Endothelial cell of umbilical vein (primary cell): ENCODE results near the gene VGLL4.

ENCODE experiments used
- CTCF ChIP-seq, 2 donors: IDR thresholded peaks; 1 replicate in 1 of 2; 2 replicates in 1 of 2; pipeline ENCODE4 v1.5.1; 2011; ENCODE audit warnings: low read length in 2 of 2, mild to moderate bottlenecking in 2 of 2, moderate library complexity in 2 of 2, control low read depth in 1 of 2, inconsistent platforms in 1 of 2, low read depth in 1 of 2; ENCODE audit not compliant: insufficient read depth in 1 of 2; ENCODE audit errors: extremely low read depth in 1 of 2
- EZH2 ChIP-seq: IDR thresholded peaks from 2 replicates; pipeline ENCODE4 v1.6.1; 2012; ENCODE audit warnings: borderline replicate concordance, low read depth, mild to moderate bottlenecking, moderate library complexity, low read length, inconsistent platforms; ENCODE audit not compliant: severe bottlenecking
- FOS ChIP-seq: IDR thresholded peaks from 2 replicates; pipeline ENCODE4 v1.6.1; 2011; ENCODE audit warnings: mild to moderate bottlenecking, low read length, moderate library complexity, borderline replicate concordance; ENCODE audit not compliant: insufficient read depth
- MAX ChIP-seq: IDR thresholded peaks from 2 replicates; pipeline ENCODE4 v1.6.1; 2011; ENCODE audit not compliant: insufficient read depth, insufficient read length
- MYC ChIP-seq: IDR thresholded peaks from one replicate; pipeline ENCODE4 v1.6.1; 2011; ENCODE audit warnings: mild to moderate bottlenecking, low read depth, low read length
- POLR2A ChIP-seq: IDR thresholded peaks from 2 replicates; pipeline ENCODE4 v1.6.1; 2012; ENCODE audit warnings: low read depth, mild to moderate bottlenecking, control low read depth, low read length
- POLR2AphosphoS5 ChIP-seq: IDR thresholded peaks from 2 replicates; pipeline ENCODE4 v1.6.1; 2012; ENCODE audit warnings: low read depth, mild to moderate bottlenecking, control low read depth, low read length, moderate library complexity; ENCODE audit not compliant: insufficient read depth

GRCh38 chr3:11567516-11568467 lies 75.9 kb downstream of the VGLL4 start:
- no peak for TF ChIP-seq POLR2AphosphoS5
- no peak for TF ChIP-seq CTCF (IDR thresholded peaks at IDR 0.05; ENCODE audit: extremely low read depth in 1 of 2, insufficient read depth in 1 of 2, low read depth in 1 of 2, low read length in 2 of 2)
- TF ChIP-seq POLR2A = no peak
- TF ChIP-seq EZH2 = no peak
- no peak for TF ChIP-seq MAX
- TF ChIP-seq FOS = no peak
- no peak for TF ChIP-seq MYC
